GM21390 (cell line): ENCODE data around the gene JARID2.

ENCODE experiments used
- ATAC-seq: cut with Tn5 transposase; IDR thresholded peaks from one replicate; pipeline ENCODE4 v1.9.1; 2021; ENCODE audit not compliant: unreplicated experiment

The JARID2 gene

GRCh38 chr6:15457121-15457650 lies 211.3 kb downstream of the JARID2 start:
- ATAC-seq = no peak

GRCh38 chr6:15458021-15458459 lies 212.2 kb downstream of the JARID2 start:
- peak; percentile 51 for ATAC-seq

- ATAC-seq = no peak
These were observed 214.3 kb downstream of the JARID2 start for GRCh38 chr6:15460110-15460727.

GRCh38 chr6:15461127-15461944 lies 215.5 kb downstream of the JARID2 start:
- no peak for ATAC-seq

GRCh38 chr6:15462256-15462655 lies 216.4 kb downstream of the JARID2 start:
- no peak for ATAC-seq

GRCh38 chr6:15462717-15463525 lies 217.1 kb downstream of the JARID2 start:
- no peak for ATAC-seq

GRCh38 chr6:15464211-15464725 lies 218.4 kb downstream of the JARID2 start:
- ATAC-seq = no peak

- no peak for ATAC-seq
These were observed 219.3 kb downstream of the JARID2 start for GRCh38 chr6:15465212-15465611.

- no peak for ATAC-seq
These were observed 224.9 kb downstream of the JARID2 start for GRCh38 chr6:15470746-15471145.

- no peak for ATAC-seq
These were observed 226.8 kb downstream of the JARID2 start for GRCh38 chr6:15472621-15473020.

- no peak for ATAC-seq
These were observed 227.3 kb downstream of the JARID2 start for GRCh38 chr6:15473174-15473573.

GRCh38 chr6:15473741-15474161 lies 227.9 kb downstream of the JARID2 start:
- ATAC-seq = no peak

GRCh38 chr6:15474196-15474595 lies 228.3 kb downstream of the JARID2 start:
- no peak for ATAC-seq

GRCh38 chr6:15475261-15475660 lies 229.4 kb downstream of the JARID2 start:
- ATAC-seq = no peak

GRCh38 chr6:15475872-15476271 lies 230.0 kb downstream of the JARID2 start:
- no peak for ATAC-seq

GRCh38 chr6:15476631-15477380 lies 230.9 kb downstream of the JARID2 start:
- no peak for ATAC-seq

GRCh38 chr6:15477746-15478145 lies 231.9 kb downstream of the JARID2 start:
- ATAC-seq = no peak

- ATAC-seq = no peak
These were observed 233.9 kb downstream of the JARID2 start for GRCh38 chr6:15479761-15480160.

GRCh38 chr6:15480525-15480924 lies 234.7 kb downstream of the JARID2 start:
- no peak for ATAC-seq
